NCI-H2196 (cell line): ENCODE measurements around the gene CP.
A peak's percentile ranks its signal among the peaks of the same experiment; 100 is the strongest.

Source experiments
- DNase-seq: peaks from one replicate; lab custom pipeline; 2025; ENCODE audit not compliant: unreplicated experiment; lab: John Stamatoyannopoulos, UW

The CP gene

DNA sequence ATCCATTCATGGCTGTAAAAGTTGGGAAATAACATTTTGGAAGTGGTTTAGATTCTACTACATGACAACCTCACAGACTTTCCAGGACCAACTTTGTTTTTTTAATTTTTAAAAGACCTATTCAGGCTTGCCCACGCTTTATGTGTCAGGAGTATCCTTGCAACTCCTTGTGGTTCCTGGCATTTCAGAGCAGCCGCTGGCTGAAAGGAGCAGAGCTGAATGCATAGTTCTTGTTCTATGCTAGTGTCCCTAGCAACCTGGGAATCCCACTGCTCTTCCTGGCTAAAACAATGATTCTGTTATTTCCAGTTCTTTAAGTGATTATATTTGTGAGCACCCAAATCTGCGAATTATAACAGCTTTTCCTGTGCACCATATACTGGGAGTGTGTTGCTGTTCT, 34.9 kb downstream of the CP start:
- no peak for DNase-seq

DNA sequence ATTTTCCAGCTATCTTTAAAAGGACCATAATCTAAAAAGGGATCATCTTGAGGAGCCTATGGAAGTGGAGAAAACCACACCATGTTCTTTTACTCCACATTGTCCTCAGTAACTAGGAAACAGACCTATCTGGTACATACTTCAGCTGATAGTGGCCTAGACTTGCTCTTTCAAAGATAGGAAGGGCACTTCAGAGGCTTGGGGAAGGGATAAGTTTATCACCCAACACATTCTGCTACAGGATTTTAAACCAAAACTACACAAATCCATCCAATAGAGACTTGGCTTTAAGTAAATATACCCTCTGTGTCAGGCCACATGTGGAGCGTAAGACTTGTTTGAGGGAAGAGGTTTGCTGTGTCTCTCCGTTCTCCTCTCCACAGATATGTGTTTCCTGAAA, 35.4 kb downstream of the CP start:
- DNase-seq: no peak

DNA sequence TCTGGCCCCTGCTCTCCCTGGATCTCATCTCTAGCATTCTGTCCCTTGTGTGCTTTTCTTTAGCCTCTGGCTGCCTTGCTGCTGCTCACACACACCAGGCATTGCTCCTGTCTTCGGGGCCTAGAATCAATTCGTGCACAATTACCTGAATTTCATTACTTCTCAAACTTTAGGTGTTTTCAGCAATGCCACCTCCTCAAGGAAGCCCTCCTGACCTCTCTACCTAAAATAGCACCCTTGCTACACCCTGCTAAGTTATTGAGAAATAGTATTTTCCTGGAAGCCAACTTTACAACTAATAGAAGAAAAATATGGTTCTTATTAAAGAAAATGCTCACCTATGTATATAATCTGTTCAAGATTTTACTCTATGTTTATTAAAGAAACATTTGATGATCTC, 40.4 kb downstream of the CP start:
- DNase-seq: no peak

DNA sequence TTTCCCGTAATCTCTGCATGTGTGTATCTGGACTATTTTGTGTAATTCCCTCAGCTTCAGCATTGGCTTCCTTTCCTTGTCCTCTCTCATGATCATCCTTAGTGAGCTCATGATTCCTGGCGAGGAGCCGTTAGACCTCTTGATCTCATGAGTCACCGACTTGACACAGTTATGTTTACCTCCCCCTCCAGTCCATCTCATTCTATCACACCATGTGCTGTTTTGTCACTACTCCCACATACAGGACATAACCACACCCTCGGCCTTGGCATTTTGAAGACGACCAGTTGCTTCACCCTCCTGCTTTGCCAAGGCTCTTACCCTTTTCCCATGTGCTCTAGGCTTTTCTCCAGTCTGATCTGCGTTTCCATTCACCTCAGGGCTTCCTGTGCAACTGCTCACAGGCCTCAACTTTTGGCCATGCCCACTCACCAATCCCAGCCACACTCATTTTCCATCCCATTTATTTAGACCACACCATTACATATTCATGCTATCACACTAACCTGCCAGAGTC, 41.5 kb downstream of the CP start:
- peak; percentile 73 for DNase-seq

DNA sequence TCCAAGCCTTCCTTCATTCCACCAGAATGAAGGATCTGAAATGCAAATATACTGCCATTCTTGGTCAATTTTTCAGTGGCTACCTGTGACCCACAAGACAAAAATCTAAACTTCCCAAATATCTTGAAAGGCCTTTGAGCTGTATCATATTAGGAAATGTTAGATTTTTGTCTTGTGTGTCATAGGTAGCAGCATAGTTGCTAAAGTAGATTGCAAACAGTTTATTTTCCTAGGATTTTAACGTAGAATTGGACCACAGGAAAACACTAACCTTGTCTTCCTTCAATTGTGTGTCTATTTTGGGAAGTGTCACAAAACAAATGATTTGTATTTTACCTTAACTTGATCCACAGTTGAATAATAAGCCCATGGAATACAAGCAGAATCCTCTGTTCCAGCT, 42.4 kb downstream of the CP start:
- no peak for DNase-seq

DNA sequence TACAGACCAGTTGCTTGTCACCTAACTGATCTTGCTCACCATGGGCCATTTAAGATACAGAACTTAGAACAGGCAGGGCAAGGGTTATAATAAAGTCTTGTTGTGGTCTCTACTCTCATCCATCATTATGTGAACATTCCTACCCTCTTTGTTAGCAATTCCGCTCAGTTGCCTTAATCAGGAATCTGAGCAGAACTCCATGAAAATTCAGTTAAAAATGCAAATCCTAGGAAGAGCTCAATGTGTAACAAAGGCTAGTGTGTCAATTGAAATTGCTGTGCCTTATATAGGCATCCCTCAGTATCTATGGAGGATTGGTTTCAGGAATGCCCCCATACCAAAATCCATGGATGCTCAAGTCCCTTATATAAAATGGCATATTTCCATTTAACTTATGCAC, 44.5 kb downstream of the CP start:
- DNase-seq: no peak

DNA sequence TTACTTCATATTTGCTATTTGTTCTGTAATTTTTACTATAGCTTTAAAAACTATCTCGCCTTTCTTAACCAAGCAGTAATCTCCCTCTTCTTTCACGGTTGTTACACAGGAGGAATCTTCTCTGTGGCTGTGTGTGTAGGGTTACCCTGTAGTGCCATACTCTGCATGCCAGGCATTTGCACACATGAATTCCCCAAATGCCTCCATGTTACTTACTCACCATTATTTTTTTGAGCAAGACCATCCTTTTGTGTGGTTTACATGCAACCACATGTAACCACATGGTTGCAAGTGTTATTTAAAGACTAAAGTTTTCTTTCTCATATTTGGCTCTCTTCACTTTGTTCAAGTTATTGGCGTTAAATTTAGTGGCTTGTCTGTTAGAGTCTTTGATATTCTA, 46.7 kb downstream of the CP start:
- DNase-seq: no peak

DNA sequence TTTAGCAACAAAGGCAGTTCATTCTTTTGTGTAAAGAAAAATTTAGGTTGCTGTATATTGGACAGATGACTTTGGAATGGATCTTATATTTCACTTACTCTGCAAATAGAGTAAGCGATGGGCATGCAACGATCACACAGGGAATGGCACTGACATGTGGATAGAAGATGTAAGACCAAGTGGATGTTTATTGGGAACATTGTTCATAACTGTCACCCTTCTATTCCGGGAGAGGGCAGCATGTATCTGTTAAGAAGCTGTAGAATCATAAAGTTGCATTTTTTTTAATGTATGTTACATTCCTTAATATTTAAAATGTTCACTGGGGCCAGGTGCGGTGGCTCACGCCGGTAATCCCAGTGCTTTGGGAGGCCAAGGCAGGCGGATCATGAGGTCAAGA, 51.0 kb downstream of the CP start:
- no peak for DNase-seq

DNA sequence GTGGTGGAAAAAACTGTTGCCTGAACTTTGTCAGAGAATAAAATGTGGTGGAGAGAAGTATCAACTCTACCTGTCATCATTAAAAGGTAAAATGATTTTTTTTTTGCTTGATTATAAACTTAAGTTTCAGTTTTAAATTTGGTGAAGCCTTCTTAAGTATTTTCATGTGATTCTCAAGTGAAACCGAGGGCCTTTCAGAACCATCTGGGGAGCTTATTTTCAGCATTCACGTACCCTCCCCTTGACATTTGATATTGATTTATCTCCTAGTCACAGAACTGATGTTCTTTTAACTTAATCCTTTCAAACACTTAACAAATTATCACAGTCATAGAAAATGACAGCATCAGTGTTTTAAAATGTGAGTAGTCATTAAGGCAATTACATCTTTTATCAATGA, 53.7 kb downstream of the CP start:
- no peak for DNase-seq

DNA sequence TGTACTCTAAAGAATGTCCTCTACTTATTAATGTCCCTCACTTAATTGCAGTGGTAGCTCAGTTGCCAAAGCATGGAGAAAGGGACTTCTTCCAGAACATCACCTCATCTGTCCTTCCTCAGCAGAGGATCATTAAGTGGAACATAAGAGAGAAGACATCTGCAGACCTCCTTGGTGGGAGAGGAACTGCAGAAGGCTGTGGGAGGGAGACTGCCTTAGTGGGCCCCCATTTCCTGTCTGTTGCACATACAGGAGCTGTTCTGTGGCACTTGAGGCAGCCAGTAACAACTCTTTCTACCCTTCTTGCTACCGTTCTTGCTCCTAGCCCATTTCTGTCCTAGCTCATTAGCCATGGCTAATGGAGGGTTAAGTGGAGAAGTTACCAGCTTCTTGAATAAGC, 58.6 kb downstream of the CP start:
- DNase-seq: no peak

DNA sequence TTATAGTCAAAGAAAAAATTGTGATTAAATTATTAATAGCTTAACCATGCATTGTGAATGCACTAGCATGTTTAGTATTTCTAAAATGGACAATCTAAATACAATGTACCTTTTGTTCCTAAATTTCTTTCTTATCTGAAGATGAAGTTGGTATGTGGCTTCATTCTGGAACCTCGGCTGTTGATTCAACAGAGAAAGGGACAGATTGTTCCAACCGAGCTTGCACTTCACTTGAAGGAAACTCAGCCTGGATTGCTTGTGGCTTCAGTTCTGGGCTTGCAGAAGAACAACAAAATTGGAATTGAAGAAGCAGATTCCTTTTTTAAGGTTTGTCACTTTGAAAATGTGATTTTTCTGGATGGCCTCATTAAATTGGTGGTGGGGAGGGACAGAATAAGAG, 59.6 kb downstream of the CP start:
- no peak for DNase-seq

DNA sequence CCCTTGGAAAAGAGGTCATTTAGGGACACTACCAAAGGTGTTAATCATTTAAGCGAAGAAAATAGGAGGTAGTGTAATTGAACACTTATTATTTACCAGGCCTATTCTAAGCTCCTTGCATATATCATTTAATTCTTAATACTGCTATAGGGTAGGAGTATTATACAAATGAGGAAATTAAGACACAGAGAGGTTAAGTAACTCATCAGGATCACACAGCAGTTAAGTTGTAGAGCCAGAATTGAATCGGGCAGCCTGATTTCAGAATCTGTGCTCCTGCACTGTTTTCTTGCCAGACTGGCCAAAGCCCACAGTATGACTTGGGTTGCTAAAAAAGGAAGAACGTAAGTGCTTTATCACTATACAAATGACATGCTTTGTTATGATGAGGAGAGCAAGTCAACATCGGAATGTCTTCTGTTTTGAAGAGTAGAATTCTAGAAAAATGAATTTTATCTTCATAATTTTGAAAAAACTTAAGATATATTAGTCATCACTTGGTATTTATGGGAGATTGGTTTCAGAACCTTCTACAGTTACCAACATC, 60.8 kb downstream of the CP start:
- no peak for DNase-seq

DNA sequence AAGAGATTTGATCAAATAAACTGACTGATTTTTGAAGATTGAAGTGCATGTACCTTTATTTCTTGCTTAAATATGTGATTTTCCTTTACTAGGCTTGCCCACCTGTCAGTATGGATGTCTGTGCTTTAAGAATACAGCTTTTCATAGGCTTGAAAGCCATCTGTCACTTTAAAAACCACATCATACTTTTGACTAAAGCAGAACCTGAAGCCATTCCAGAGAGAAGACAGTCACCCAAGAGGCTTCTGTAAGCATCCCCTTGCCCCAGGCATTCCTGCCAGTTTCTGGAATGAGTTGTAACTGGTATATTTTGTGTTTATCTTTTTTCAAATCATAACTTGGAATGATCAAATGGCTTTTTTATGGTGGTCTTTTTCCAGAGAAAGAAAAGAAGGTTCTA, 68.2 kb downstream of the CP start:
- DNase-seq: no peak

DNA sequence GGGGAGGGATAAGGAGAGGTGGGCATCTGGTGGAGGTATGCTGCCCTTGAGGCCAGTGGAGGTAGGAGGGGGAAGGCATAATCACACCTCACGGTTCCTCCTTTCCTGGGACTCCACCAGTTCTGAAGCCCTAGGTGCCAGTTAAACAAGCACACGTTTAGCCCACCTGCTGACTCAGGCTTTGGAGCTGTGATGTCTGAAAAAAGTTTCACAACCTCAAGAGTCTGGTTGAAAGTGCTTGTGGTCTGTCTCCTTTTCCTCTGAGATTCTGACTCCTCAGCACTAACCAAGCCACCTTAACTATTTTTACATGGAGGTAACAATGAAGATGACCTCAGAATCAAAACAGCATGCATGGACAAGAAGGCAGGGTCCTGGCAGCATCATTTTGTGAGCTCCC, 69.2 kb downstream of the CP start:
- no peak for DNase-seq

DNA sequence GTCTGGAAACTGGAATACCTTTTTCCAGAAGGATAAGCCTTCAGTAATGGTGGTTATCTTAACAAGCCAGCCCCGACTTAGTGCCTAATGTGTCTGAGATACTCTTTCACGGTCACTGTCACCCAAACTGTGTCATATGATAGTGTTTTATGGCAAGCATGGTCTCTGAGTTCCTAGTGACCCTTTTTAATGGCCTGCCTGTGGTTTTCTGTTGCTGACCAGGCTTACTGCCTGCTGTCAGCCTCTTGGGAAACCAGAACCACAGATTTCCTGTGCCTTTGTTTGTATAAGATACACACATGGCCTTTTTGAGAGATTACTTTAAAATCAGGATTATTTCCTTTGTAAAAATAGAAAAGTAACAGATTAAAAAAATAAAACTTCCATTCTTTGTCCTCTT, 69.8 kb downstream of the CP start:
- DNase-seq: peak; percentile 9

DNA sequence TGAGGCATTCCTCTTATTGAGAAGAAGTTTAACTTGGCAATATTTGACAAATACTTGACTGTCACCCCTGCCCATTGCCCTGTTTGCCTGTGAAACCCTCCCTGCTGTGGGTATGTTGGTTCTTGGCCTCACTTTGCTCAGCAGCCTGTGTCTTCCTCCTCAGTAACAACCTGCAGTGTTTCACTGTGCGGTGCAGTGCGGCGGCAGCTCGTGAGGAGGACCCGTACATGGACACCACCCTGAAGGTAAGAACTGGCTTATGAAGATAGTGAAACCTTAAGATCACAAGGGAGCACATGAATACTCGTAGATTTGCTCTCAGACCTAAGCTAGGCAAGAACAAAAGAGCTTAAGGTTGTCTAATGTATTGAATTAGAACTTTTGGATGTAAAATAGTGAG, 71.2 kb downstream of the CP start:
- DNase-seq: no peak

DNA sequence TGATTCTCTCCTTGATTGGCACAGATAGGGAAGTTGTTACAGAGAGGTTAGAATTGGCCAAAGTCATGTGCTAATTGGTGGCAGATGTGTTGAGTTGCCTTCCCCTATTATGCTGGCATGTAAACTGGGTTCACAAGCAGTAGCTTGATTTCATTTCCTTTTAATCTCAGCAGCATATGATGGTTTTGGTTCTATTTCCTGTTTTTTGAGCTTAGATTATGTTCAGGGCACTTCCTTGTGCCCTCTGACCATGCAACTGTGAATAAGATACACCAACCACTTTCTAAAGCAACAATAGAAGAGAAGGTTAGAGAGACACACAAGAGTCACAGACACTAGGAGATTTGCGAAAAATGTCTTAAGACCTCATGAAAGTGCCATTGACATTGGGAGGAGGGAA, 75.7 kb downstream of the CP start:
- DNase-seq: no peak

DNA sequence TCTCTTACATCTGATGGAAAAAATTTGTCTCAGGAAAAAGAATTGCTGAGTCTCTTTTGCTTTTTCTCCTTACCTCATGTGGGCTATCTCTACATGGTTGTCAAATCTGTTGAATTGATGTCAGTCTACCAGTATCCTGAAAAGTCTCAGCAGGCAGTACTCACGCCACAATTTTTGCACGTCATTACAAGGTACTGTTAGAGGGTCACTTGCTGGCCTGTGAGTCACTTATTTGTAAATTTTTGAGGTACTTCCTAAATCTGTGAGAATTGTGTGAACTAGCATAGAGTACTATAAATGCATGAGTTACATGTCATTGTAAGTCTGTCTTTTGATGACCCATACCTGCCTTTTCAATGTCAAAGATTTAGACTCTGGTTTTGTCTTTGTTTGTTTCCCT, 76.3 kb downstream of the CP start:
- DNase-seq: no peak

DNA sequence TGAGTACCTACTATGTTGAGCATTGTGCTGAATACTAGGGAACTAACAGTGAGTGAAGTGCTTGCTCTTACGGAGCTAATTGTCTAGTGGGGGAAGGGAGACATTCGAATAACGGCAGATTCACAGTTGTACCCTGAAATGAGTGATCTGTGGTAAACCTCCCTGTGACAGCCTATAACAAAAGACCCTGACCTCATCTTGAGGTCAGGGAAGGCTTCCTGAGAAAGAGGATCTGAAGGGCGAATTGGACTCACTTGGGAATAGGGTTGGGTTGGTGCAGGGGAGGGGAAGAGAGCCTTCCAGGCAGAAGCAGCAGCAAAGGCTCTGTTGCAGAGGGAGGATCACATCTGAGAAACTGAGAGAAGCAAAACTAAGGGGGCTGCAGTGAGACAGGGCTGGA, 78.9 kb downstream of the CP start:
- no peak for DNase-seq

DNA sequence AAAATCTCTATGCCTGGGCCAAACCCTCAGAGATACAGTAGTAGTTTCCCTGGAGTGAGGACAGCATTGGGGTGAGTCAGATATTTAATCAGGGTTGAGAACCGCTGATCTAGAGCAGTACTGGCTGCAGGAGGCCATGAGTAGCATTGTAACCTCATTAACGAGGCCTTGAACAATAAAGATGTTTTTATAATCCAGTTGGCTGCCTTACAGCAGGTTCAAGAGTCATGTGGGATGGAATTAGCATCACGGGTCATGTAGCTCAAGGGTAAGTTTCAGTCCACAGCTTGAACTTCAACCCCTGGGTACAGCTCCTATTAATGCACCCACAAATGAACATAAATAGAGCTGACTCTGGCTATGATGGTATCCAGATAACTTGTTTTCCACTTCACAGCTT, 87.1 kb downstream of the CP start:
- DNase-seq: peak; percentile 22

DNA sequence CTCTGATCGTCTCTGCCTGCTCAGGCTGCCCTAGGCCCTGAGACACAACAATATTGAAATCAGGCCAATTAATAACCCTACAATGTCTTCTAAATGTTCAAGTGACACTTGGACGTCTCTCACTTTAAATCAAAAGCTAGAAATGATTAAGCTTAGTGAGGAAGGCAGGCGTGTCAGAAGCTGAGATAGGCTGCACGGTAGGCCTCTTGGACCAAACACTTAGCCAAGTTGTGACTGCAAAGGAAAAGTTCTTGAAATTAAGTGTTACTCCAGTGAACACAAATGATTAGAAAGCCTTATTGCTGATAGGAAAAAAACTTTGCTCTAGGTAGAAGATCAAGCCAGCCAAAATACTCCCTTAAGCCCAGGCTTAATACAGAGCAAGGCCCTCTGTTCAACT, 90.0 kb downstream of the CP start:
- DNase-seq: no peak

DNA sequence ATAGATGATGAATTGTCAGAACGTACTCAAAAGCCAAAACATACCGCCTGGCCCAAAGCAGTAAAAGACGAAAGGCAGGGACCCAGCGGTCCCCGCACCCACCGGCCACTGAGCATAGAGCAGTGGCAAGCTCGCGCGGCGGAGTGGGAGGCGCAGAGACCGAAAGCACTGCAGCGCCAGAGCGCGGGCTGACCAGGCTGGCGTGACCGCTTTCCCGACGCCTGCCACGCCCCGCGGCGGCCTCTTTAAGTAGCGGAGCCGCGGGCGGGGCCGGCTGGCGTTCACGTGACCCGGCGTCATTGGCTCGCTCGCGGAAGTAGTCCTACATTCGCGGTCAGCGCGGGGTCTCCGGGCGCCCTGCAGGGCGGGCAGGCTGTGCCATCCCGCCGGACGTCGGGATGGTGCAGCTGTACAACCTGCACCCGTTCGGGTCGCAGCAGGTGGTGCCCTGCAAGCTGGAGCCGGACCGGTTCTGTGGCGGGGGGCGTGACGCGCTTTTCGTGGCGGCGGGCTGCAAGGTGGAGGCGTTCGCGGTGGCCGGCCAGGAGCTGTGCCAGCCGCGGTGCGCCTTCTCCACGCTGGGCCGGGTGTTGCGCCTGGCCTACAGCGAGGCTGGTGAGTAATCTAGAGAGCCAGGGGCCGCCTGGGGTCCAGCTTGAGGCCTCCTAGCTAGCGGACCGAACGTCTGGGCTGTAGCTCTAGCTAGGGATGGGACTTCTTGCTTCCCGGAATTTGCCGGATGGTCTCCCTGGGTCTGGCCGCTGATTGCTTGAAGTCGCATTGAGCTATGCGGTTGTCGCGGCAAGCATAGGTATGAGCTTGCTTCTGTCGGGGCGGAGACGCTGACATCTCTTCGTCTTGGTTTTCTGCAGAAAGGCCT, 92.1 kb downstream of the CP start, which contains the start of gene HPS3:
HPS3 (plus strand) TSS at position 313 of the 880 bp plus-strand sequence; CDS start at position 399, 86 bp downstream.
- peak; percentile 99 for DNase-seq

DNA sequence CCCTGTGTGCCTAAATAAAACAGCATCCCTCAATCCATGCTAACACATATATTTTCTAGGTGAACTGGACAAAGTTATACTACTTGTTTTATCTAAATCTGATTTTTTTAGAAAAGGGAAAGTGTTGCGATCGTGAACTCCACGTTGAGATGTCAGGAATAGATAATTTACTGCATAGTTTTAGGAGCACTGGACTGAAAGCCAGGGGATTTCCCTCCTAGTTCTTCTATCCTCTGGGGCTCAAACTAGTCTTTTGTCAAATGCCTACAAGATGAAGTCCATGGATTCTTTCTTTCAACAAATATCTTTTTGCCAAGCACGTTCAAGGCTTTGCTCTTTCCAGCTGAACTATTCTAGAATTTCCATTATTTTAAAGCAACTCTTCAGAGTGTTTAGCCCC, 92.8 kb downstream of the CP start:
- no peak for DNase-seq
